DND-41 (cell line): ENCODE measurements around the gene CD72.

Source experiments
- CTCF ChIP-seq: IDR thresholded peaks from 2 replicates; pipeline ENCODE4 v1.5.1; 2012; ENCODE audit warnings: borderline replicate concordance, low read length, moderate library complexity, mild to moderate bottlenecking; ENCODE audit not compliant: poor library complexity, severe bottlenecking; ENCODE audit errors: extremely low read depth
- EZH2 ChIP-seq: IDR thresholded peaks from 3 replicates; pipeline ENCODE4 v1.6.1; 2012; ENCODE audit warnings: borderline replicate concordance, low read depth, mild to moderate bottlenecking, moderate library complexity, low read length, inconsistent platforms; ENCODE audit not compliant: severe bottlenecking

DNA sequence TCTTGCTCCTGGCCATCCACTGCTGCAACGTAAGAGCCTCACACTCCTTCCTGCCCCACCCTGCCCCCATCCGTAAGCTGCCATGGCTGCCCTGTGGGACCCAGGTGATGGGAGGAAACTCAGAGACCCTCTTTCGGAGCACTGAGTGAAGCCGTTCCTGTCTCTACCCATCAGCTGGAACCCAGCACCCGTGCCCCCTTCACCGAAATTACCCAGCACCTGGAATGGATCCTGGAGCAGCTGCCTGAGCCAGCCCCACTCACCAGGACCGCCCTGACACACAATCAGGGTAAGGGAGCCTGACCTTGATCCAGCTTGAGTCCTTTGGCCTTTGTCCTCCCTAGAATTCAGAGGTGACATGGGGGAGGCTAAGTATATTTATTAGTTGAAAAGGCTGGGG, 10.0 kb downstream of the CD72 start:
- no peak for TF ChIP-seq EZH2
- no peak for TF ChIP-seq CTCF
